ENCODE measurements around the gene SYT9.

Gene SYT9

DNA sequence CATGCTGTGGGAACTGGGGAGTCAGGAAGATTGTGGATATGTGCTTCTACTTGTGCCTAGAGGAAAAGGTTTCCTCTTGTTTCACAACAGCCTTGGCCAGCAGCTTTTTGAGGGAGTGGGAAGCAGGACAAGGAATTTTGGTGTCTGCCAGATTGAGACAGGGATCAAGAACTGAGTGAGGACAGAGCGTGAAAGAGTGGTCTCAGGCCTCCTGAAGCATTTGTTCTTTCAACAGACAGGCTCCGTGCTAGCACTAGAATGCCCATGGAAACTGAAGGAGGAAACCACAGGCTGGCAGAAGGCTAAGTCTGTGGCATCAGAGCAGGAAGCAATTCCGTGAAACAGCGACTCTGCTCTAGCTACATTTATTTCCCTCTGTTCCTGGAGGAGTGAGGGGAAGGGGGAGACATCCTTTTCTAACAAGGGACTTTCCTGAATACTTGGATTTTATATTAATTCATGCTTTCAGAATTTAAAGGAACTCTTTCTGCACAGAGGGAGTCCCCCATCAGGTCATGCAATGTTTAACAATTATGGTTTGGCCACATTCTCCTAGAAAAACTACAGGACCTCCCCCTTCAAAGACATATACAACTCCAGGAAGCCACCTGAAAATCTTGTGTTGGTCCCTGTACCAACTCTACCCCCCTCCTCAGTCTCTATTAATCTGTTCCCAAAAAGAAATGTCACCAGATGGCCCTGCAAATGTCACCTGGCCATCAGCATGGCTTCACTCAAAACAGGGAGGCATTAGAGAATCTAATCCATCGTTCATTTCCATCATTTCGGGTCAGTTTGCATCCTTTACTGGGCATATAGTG is 96.1 kb downstream of the SYT9 start:
- no peak for DNase-seq

- DNase-seq, result no peak
Measured at GRCh38 chr11:7348432-7349304, 97.0 kb downstream of the SYT9 start.

DNA sequence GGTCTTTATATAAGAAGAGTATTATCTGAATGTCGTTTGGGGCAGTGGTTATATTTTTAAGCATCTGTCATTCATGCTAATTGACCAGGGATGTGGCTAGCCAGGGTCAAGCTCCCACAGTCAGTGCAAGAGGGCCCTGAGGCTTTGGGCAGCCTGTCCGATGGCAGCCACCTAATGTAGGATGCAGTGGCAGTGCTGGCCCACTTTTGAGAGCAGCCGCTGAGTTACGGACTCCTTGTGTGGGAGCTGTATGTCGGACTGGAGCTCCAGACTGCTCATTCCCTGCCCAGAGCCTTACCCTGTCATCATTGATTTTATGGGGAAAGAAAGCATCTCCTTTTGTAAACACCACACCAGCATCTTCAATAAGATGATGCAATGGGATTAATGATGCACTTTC is 99.5 kb downstream of the SYT9 start:
- no peak for DNase-seq

DNA sequence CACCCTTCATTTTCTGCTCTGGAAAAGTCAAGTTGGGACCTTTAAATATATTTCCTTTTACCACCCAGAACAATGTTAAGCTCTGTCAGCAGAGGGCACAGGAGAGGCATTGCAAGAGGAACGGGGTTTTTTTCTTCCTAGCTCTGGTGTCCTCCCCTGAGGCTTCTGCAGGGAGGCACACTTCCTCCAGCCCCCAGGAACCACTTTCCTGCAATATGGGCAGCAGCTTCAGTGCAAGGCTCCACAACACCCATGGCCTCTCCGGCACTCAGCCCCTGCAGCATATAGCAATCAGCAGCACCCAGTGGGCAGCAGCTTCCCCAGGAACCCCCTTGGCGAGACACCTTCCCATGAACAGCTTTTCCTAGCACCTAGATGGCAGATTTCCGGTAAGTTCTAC is 101.4 kb downstream of the SYT9 start:
- peak; percentile 19 for DNase-seq

DNA sequence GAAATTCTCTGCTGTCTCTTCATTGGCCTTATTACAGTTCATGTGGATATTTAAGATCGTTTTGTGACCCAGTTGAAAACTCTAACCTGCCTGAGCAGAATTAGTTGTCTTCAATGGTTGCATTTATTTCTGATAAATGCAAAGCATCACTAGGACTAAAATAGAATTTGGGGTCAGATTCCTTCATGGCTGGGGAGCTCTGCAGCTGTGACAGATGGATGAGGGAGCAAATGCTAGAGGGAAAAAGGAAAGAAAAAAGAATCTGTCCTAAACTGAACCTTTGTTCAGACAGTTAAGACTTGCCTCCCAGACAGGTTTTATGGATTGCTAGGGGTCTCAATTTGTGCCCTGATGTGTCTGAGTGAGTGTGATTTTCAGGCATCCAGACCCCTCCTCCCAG is 113.0 kb downstream of the SYT9 start:
- no peak for DNase-seq

- DNase-seq, result no peak
Measured at GRCh38 chr11:7367803-7368202, 116.1 kb downstream of the SYT9 start.

DNA sequence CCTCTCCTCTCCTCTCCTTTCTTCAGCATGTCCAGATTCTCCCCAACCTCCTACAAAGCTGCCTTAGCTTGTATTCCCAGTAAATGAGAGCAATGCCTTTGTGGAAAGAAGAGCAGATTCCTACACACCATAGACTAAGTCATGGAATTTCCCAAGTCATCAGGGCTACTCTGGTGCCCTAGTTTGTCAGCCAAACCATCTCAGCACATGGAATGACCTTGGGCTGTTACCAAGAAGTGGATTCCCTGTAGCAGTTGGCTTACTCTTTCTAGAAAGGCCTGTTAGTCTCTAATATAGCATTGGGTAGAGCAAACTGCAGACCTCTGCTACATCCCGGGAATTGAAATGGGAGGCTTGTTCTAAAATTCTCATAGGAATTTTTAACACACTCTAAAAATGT is 124.7 kb downstream of the SYT9 start:
- DNase-seq, result no peak

GRCh38 chr11:7381937-7382336 is 130.2 kb downstream of the SYT9 start:
- DNase-seq, result no peak

DNA sequence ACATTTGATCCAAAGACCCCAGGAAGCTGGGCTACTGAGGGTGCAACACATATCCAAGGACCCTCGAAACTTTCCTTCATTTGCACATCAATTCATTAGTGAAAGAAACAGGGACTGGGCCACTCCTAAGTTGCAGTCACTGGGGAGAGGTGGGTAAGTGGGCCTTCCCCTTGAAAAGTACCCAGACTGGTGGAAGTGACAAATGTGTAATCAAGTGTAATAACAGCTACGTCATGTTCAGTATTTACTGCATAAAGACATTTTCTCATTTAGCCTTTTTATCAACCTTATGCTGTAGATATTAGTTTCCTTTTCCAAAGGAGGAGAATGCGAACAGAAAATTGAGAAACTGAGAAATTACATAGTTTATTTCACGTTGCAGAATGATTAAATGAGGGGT is 131.7 kb downstream of the SYT9 start:
- DNase-seq, result no peak

- DNase-seq, result no peak
Measured at GRCh38 chr11:7384691-7385090, 133.0 kb downstream of the SYT9 start.

GRCh38 chr11:7385532-7385931 is 133.8 kb downstream of the SYT9 start:
- no peak for DNase-seq

- DNase-seq, result no peak
Measured at GRCh38 chr11:7413961-7414915, 162.5 kb downstream of the SYT9 start.

DNA sequence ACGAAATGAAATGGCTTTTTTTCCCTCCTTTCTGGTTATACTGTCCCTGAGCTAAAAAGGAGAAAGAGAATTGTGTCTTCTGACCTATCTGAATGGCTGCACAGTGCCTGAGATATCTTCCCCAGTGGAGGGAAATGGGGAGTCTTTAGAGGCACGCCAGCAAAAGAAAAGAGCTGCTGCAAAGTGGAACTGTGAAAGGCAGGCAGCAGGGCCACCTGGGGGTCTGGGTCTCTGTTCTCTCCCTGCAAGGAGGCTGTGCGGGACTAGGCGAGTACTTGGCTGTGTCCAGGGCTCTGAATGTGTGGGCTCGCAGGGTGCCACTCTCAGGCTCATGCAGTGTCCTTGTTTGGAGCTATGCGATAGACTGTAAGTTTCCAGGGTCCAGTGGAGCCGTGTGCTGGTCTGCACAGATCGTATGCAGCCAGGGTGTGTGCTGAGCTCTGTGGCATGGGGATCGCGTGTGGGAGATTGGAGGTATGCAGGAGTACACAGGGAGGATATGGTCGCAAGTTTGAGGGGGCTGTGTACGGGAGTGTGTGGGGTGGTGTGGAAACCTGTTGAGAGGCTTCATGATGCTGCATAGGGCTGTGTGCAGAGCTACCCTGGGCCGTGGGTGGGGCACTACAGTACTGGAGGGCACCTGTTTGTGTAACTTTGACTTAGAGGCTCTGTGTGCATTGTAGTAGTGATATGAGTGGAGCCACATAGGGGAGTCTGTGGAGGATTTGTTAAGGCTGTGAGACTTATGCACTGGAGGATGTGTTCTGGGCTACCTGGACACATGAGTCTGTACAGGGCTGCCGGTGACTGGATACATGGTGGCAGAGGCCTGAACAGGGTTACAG is 163.5 kb downstream of the SYT9 start:
- DNase-seq, result no peak

DNA sequence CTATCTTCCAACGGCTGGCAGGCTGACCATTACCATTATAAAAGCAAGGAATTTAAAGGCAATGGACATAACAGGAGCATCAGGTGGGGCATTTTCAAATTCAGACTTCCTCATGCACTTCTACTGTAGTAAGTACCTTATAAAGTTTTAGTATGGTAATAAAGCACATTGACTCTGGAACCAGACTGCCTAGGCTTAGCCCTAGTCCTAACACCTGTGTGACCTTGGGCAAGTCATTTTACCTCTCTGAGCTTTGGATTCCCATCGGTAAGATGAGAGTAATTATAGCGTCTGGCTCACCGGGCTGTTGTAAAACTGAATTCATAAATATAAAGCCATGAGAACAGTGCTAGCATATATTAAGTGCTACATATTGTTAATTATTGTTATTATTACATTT is 164.4 kb downstream of the SYT9 start:
- DNase-seq, result no peak

DNA sequence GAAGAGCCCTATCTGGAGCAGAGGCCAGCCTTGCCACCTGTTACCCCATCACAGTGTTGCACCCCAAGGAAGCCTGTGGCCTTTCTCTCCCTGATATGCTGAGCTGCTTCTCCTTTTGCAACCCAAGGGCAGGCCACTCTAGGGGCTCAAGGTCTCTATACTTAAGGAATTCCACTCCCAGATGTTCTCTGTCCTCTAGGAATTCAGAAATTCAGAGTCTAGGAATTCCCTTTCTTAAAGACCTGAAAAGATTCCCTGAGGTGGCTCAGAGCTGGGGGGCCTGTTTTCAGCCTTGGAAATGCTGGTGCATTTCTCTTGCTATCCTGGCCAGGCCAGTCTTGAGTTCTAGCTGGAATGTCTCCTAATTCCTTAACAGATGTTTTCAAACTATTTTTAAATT is 165.6 kb downstream of the SYT9 start:
- DNase-seq, result no peak

- no peak for DNase-seq
Measured at GRCh38 chr11:7418061-7418460, 166.4 kb downstream of the SYT9 start.

DNA sequence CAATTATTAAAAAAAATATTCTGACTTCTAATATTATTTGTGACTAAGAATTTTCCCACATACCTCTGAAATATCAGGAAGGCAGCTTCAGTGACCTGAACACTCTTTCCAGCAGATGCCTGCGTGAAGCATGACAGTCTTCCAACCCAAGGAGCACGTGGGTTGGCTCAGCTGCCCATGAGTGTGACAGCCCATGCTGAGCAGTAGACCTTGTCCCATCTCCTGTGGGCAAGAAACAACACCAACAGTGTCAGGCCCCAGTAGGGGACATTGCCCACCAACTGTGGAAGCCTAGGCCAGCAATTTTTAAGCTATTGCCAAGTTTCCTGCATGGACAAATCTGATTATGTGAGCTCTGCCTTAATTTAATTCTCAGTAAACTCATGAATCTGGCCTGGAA is 167.2 kb downstream of the SYT9 start:
- no peak for DNase-seq

GRCh38 chr11:7421136-7421535 is 169.4 kb downstream of the SYT9 start:
- no peak for DNase-seq

DNA sequence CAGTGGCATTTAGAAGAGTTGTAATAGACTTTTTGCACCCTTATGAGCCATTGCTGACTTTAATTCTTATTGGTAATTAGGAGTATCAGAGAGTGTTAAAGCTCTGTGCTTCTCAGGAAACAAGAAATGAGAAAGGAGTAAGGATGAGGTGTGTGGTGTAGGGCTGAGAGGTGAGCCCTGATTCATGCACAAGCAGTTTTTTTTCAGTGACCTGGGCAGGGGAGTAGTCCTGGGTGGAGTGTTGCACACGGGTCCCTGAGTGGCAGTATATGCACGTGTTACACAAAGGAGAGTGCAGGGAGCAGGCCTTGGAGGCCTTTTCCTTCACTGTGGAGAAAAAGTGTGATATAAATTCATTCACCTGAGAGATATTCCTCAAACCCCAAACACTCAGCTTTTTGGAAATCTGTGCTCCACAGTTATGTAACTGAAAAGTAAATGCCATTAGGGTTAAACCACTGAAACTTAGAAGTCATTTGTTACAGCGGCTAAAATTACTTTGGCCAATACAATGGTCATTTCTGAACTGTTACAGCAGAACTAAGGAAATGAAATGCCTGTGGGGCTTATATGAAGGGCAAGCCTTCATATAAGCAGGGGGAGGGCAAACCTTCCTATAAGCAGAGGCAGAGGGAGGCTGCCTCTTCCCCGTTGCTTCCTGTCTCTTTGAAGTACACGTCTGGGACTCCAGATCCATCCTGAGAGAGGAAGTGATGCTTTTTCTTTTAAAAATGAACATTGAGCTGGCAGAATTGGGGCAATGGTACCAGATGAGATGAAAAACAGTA is 171.0 kb downstream of the SYT9 start:
- no peak for DNase-seq

DNA sequence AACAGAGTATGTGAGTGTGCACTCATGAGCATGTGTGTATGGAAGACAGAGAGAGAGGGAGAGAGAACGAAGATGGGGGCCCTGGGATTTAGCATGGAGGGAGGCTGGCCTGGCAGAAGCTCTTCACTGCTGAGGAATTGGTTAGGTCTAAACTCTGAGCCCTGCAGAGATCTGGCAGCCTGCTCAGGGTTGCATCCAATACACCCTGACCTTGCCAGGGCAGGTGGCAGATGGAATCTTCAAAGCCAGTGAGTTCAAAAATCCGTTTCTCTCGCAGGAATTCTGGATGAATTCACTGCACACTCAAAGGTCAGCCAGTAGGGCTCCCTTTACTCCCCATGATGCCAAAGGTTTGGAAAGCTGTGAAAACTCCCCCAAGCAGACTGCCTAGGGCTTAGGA is 172.2 kb downstream of the SYT9 start:
- DNase-seq, result no peak

DNA sequence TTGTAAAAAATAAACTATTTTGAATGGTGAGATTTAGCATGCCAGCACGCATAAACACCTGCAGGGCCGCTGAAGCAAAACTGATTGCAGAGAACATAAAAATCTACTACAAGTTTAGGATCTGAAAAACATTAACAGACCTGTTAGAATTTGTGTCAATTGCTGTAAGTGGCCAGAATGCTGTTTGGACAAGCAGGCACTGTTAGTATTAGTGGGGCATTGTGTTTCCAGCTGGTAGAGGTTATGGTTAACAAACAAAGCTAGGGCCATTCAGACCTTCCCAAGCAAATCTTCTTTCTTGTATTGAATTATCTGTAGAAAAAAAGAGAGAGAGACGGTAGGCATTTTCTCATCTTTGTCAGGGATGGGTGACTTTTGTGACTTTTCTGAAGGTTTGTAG is 176.0 kb downstream of the SYT9 start:
- no peak for DNase-seq
